ENCODE measurements around the gene OR51G2. TPM values are rescaled to one million over a fixed set of nuclear protein-coding genes. Genes with fewer than 3 reads are reported as not detected.

The OR51G2 gene, protein sequence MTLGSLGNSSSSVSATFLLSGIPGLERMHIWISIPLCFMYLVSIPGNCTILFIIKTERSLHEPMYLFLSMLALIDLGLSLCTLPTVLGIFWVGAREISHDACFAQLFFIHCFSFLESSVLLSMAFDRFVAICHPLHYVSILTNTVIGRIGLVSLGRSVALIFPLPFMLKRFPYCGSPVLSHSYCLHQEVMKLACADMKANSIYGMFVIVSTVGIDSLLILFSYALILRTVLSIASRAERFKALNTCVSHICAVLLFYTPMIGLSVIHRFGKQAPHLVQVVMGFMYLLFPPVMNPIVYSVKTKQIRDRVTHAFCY
- not detected in 3 replicates for polyA plus RNA-seq
- polyA plus RNA-seq (2011; ENCODE audit: low read depth): not detected
- polyA plus RNA-seq (2011; cell fraction: cytosol; rRNA removed): not detected in 2 replicates
- polyA plus RNA-seq (2011; cell fraction: nucleus; rRNA removed): not detected in 2 replicates
- not detected in 2 replicates for polyA plus RNA-seq (2012; ENCODE audit: low replicate concordance)
- polyA minus RNA-seq: not detected in 3 replicates
- polyA minus RNA-seq (2011; cell fraction: cytosol; rRNA and poly(A)+ RNA removed): not detected
- polyA minus RNA-seq (2011; cell fraction: nucleus; rRNA and poly(A)+ RNA removed): not detected in 2 replicates

DNA sequence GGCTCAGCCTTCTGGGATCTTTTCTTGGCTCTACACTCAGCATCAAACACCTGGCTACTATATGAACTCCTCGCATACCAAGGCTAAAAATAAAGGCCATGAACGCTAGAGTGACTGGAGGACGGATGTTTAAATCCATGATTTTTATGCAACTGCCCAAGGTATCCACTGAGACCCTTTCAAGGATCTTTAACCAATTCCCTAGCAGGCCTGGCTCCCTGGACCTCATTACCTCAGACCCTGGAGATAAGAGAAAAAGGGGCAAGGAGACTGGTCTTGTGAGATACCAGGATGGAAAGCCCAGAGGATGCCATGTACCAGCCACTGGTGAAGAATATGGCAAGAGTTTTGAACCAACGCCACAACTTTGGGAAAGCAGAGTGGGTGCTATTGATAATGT is at the start of gene OR51G2:
Gene OR51G2, minus strand, starts transcription at position 101 of the 400 bp plus-strand sequence. CDS start 3,687 bp downstream, outside the sequence.
- Histone ChIP-seq H3K9ac (ENCODE audit: control insufficient read depth, extremely low read depth, insufficient read depth, low read length) (no peak within 1 kb of the TSS), H2AFZ (ENCODE audit: control insufficient read depth, low read length) (no peak within 1 kb of the TSS), H3K36me3 (ENCODE audit: control insufficient read depth in 2 of 2, extremely low read depth in 1 of 2, insufficient read depth in 2 of 2, low read length in 2 of 2) (no peaks in the 10 kb centered on the region), H3K27ac (ENCODE audit: control insufficient read depth, insufficient read depth, low read length) (no peak within 1 kb of the TSS), H3K27me3 (ENCODE audit: control insufficient read depth, extremely low read depth, insufficient read depth, low read length) (no peaks in the 10 kb centered on the region), H3K9me3 (ENCODE audit: control insufficient read depth, low read depth, low read length) (no peaks in the 10 kb centered on the region), H3K4me3 (ENCODE audit: control insufficient read depth in 2 of 3, extremely low read depth in 1 of 3, insufficient read depth in 2 of 3, low read depth in 1 of 3, low read length in 3 of 3) (no peak within 1 kb of the TSS), H3K79me2 (ENCODE audit: control insufficient read depth, insufficient read depth, low read length) (no peaks in the 10 kb centered on the region), H3K4me1 (ENCODE audit: control insufficient read depth, extremely low read depth, insufficient read depth, low read length) (no peaks in the 10 kb centered on the region), H3K4me2 (ENCODE audit: control insufficient read depth, extremely low read depth, insufficient read depth, low read depth, low read length) (no peak within 1 kb of the TSS), H3K9me1 (ENCODE audit: control insufficient read depth, extremely low read depth, insufficient read depth, low read length) (no peaks in the 10 kb centered on the region), H4K20me1 (ENCODE audit: control insufficient read depth, extremely low read depth, insufficient read depth, low read length) (no peaks in the 10 kb centered on the region)
- dilution Hi-C loops (cut with MboI; ENCODE audit: extremely low pct_ligation_motif_present, low sequenced_read_pairs): no loop called here
- TF ChIP-seq EZH2 (IDR thresholded peaks at IDR 0.05; ENCODE audit: low read length): no peak
- TF ChIP-seq, protein P1, sequence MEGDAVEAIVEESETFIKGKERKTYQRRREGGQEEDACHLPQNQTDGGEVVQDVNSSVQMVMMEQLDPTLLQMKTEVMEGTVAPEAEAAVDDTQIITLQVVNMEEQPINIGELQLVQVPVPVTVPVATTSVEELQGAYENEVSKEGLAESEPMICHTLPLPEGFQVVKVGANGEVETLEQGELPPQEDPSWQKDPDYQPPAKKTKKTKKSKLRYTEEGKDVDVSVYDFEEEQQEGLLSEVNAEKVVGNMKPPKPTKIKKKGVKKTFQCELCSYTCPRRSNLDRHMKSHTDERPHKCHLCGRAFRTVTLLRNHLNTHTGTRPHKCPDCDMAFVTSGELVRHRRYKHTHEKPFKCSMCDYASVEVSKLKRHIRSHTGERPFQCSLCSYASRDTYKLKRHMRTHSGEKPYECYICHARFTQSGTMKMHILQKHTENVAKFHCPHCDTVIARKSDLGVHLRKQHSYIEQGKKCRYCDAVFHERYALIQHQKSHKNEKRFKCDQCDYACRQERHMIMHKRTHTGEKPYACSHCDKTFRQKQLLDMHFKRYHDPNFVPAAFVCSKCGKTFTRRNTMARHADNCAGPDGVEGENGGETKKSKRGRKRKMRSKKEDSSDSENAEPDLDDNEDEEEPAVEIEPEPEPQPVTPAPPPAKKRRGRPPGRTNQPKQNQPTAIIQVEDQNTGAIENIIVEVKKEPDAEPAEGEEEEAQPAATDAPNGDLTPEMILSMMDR (optimal IDR thresholded peaks at IDR 0.05 in 1 of 3, IDR thresholded peaks at IDR 0.05 in 1 of 3, conservative IDR thresholded peaks at IDR 0.05 in 1 of 3; ENCODE audit: extremely low read depth in 1 of 3, insufficient read depth in 2 of 3, low read length in 3 of 3): no peak
- no peak for DNase-seq (ENCODE audit: low read depth, low spot score)
- FAIRE-seq: no peak

- DNase-seq (ENCODE audit: low read depth, low spot score) (no peak), FAIRE-seq (no peak)
- no peak overlapping the region for H3K27ac ChIP-seq (ENCODE audit: control insufficient read depth, insufficient read depth, low read length)
- TF ChIP-seq, protein P1 (optimal IDR thresholded peaks at IDR 0.05 in 1 of 3, IDR thresholded peaks at IDR 0.05 in 1 of 3, conservative IDR thresholded peaks at IDR 0.05 in 1 of 3; ENCODE audit: extremely low read depth in 1 of 3, insufficient read depth in 2 of 3, low read length in 3 of 3): no peak
- no peak for TF ChIP-seq EZH2 (IDR thresholded peaks at IDR 0.05; ENCODE audit: low read length)
- no peaks in the 10 kb centered on the region for H3K4me1 ChIP-seq (ENCODE audit: control insufficient read depth, extremely low read depth, insufficient read depth, low read length)
- no peak overlapping the region for H3K4me2 ChIP-seq (ENCODE audit: control insufficient read depth, extremely low read depth, insufficient read depth, low read depth, low read length)
- H3K79me2 ChIP-seq (ENCODE audit: control insufficient read depth, insufficient read depth, low read length): no peaks in the 10 kb centered on the region
- no peaks in the 10 kb centered on the region for H3K36me3 ChIP-seq (ENCODE audit: control insufficient read depth in 2 of 2, extremely low read depth in 1 of 2, insufficient read depth in 2 of 2, low read length in 2 of 2)
- H3K9me3 ChIP-seq (ENCODE audit: control insufficient read depth, low read depth, low read length): no peaks in the 10 kb centered on the region
- H2AFZ ChIP-seq (ENCODE audit: control insufficient read depth, low read length): no peak overlapping the region
- dilution Hi-C loops (cut with MboI; ENCODE audit: extremely low pct_ligation_motif_present, low sequenced_read_pairs): no loop called here
- H3K9me1 ChIP-seq (ENCODE audit: control insufficient read depth, extremely low read depth, insufficient read depth, low read length): no peaks in the 10 kb centered on the region
- H4K20me1 ChIP-seq (ENCODE audit: control insufficient read depth, extremely low read depth, insufficient read depth, low read length): no peaks in the 10 kb centered on the region
- no peak overlapping the region for H3K9ac ChIP-seq (ENCODE audit: control insufficient read depth, extremely low read depth, insufficient read depth, low read length)
- H3K4me3 ChIP-seq (ENCODE audit: control insufficient read depth in 2 of 3, extremely low read depth in 1 of 3, insufficient read depth in 2 of 3, low read depth in 1 of 3, low read length in 3 of 3): no peak overlapping the region
- no peaks in the 10 kb centered on the region for H3K27me3 ChIP-seq (ENCODE audit: control insufficient read depth, extremely low read depth, insufficient read depth, low read length)
These were observed 43.7 kb upstream of the OR51G2 start for GRCh38 chr11:4962816-4963215.
